Loucy (cell line): ENCODE data around the gene C2.

Experiments
- H2AFZ ChIP-seq: fragments of 200-600 bp; sonication (generic); 2 replicates; pipeline ENCODE4 v1.6.0; 2016; ENCODE audit warnings: antibody characterized with exemption, mild to moderate bottlenecking, low read length, moderate library complexity
- H3F3A ChIP-seq: fragments of 200-600 bp; 2 replicates; pipeline ENCODE4 v1.6.0; 2016; ENCODE audit warnings: antibody characterized with exemption, low read depth, mild to moderate bottlenecking
- H3K27me3 ChIP-seq: fragments of 200-600 bp; sonication (generic); 2 replicates; pipeline ENCODE4 v1.6.1; 2014; ENCODE audit warnings: low read length, mild to moderate bottlenecking; ENCODE audit not compliant: insufficient read depth, poor library complexity, severe bottlenecking
- H3K36me3 ChIP-seq: fragments of 200-600 bp; sonication (generic); 2 replicates; pipeline ENCODE4 v1.6.1; 2016; ENCODE audit warnings: low read length; ENCODE audit not compliant: insufficient read depth
- H3K4me1 ChIP-seq: fragments of 200-600 bp; sonication (generic); 2 replicates; pipeline ENCODE4 v1.5.1; 2014; ENCODE audit warnings: low read length, mild to moderate bottlenecking; ENCODE audit not compliant: insufficient read depth, poor library complexity, severe bottlenecking
- H3K4me2 ChIP-seq: fragments of 200-600 bp; sonication (generic); 2 replicates; pipeline ENCODE4 v1.6.0; 2014; ENCODE audit warnings: antibody characterized with exemption, low read length, low read depth, mild to moderate bottlenecking; ENCODE audit not compliant: poor library complexity, severe bottlenecking
- H3K4me3 ChIP-seq: fragments of 200-600 bp; sonication (generic); 2 replicates; pipeline ENCODE4 v1.5.1; 2014; ENCODE audit warnings: low read length, mild to moderate bottlenecking, mixed read lengths; ENCODE audit not compliant: poor library complexity, severe bottlenecking
- H3K79me2 ChIP-seq: fragments of 200-600 bp; sonication (generic); 2 replicates; pipeline ENCODE4 v1.6.1; 2014; ENCODE audit warnings: low read length; ENCODE audit not compliant: insufficient read depth
- H3K9ac ChIP-seq: fragments of 200-600 bp; sonication (generic); 2 replicates; pipeline ENCODE4 v1.6.0; 2014; ENCODE audit warnings: mild to moderate bottlenecking, low read depth, low read length, moderate library complexity; ENCODE audit not compliant: poor library complexity, severe bottlenecking
- H3K9me2 ChIP-seq: fragments of 200-600 bp; sonication (generic); replicated peaks from 2 replicates; pipeline ENCODE4 v1.6.1; 2016; ENCODE audit warnings: low read depth, low read length, mixed read lengths
- H3K9me3 ChIP-seq: fragments of 200-600 bp; sonication (generic); 2 replicates; pipeline ENCODE4 v1.6.1; 2014; ENCODE audit warnings: mild to moderate bottlenecking, antibody characterized with exemption, low read length, low read depth; ENCODE audit not compliant: insufficient read depth
- H4K20me1 ChIP-seq: fragments of 200-600 bp; sonication (generic); 2 replicates; pipeline ENCODE4 v1.6.0; 2014; ENCODE audit warnings: antibody characterized with exemption, low read length, mild to moderate bottlenecking; ENCODE audit not compliant: insufficient read depth, poor library complexity, severe bottlenecking
- CTCF ChIP-seq: fragments of 200-600 bp; sonication (generic); conservative IDR thresholded peaks from 2 replicates; pipeline ENCODE4 v1.5.1; 2014; ENCODE audit warnings: mild to moderate bottlenecking, antibody characterized with exemption, low read length
- EZH2phosphoT487 ChIP-seq: fragments of 200-600 bp; IDR thresholded peaks from 2 replicates; pipeline ENCODE4 v1.6.1; 2018; ENCODE audit warnings: antibody characterized with exemption, mild to moderate bottlenecking, moderate library complexity, borderline replicate concordance

The C2 gene

GRCh38 chr6:31963921-31964320 is 36.4 kb downstream of the C2 start:
- Histone ChIP-seq H3K9me3 (no peaks in the 10 kb centered on the region), H3K36me3 (peaks cover 43% of the 10 kb centered on the region; the same call in 1 of the 2 replicates), H4K20me1 (no peaks in the 10 kb centered on the region), H3K79me2 (peaks cover 15% of the 10 kb centered on the region), H3K4me3 (no peak overlapping the region), H2AFZ (no peak overlapping the region), H3K9me2 (no peaks in the 10 kb centered on the region), H3F3A (no peaks in the 10 kb centered on the region), H3K9ac (no peak overlapping the region), H3K4me1 (peaks cover 15% of the 10 kb centered on the region), H3K4me2 (no peak overlapping the region), H3K27me3 (no peaks in the 10 kb centered on the region)
- TF ChIP-seq CTCF = no peak
- TF ChIP-seq EZH2phosphoT487 = no peak

- peaks cover 52% of the 10 kb centered on the region; the same call in 1 of the 2 replicates for H3K36me3 ChIP-seq
- no peak overlapping the region for H3K4me3 ChIP-seq
- no peaks in the 10 kb centered on the region for H3K9me2 ChIP-seq
- no peaks in the 10 kb centered on the region for H3F3A ChIP-seq
- TF ChIP-seq CTCF (no peak), EZH2phosphoT487 (no peak)
- H3K4me2 ChIP-seq = no peak overlapping the region
- no peak overlapping the region for H3K9ac ChIP-seq
- peaks cover 6% of the 10 kb centered on the region; the same call in 1 of the 2 replicates for H3K79me2 ChIP-seq
- H4K20me1 ChIP-seq = no peaks in the 10 kb centered on the region
- peaks cover 4% of the 10 kb centered on the region for H3K4me1 ChIP-seq
- H3K9me3 ChIP-seq = no peaks in the 10 kb centered on the region
- no peaks in the 10 kb centered on the region for H3K27me3 ChIP-seq
- no peak overlapping the region for H2AFZ ChIP-seq
Observed at GRCh38 chr6:31965700-31966099, 38.2 kb downstream of the C2 start.

- H3K27me3 ChIP-seq = no peaks in the 10 kb centered on the region
- no peaks in the 10 kb centered on the region for H3K9me3 ChIP-seq
- H3K4me3 ChIP-seq = no peak overlapping the region
- peaks cover 14% of the 10 kb centered on the region for H3K79me2 ChIP-seq
- no peaks in the 10 kb centered on the region for H3K9me2 ChIP-seq
- H4K20me1 ChIP-seq = no peaks in the 10 kb centered on the region
- TF ChIP-seq CTCF (no peak), EZH2phosphoT487 (no peak)
- no peak overlapping the region for H2AFZ ChIP-seq
- peaks cover 52% of the 10 kb centered on the region; the same call in 1 of the 2 replicates for H3K36me3 ChIP-seq
- H3K4me2 ChIP-seq = no peak overlapping the region
- H3F3A ChIP-seq = no peaks in the 10 kb centered on the region
- H3K9ac ChIP-seq = no peak overlapping the region
- peaks cover 7% of the 10 kb centered on the region for H3K4me1 ChIP-seq
Observed at GRCh38 chr6:31966506-31966905, 39.0 kb downstream of the C2 start.
